CD8-positive, alpha-beta memory T cell (primary cell): Measurements from ENCODE around the gene CCDC91. TPM values are rescaled to one million over a fixed set of nuclear protein-coding genes. Genes with fewer than 3 reads are reported as not detected.

ENCODE experiments used
- CTCF ChIA-PET: fragments of 350-600 bp; sonication (Branson Sonifier 250); formaldehyde crosslinking; loops from one replicate; lab custom pipeline; 2021; ENCODE audit warnings: antibody characterized with exemption; lab: Charles Lee
- POLR2A ChIA-PET: fragments of 350-600 bp; sonication (Branson Sonifier 250); formaldehyde crosslinking; loops from one replicate; lab custom pipeline; 2021; ENCODE audit warnings: antibody characterized with exemption; lab: Charles Lee
- DNase-seq, 5 donors: peaks; one replicate each; pipeline versions ENCODE4 v3.0.0 to v3.0.0-alpha.2; 2020 to 2022; ENCODE audit warnings: mixed read lengths in 1 of 5
- H3K27ac ChIP-seq: one replicate; pipeline ENCODE4 v1.7.0; 2013; ENCODE audit warnings: low read depth, mild to moderate bottlenecking, low read length, moderate library complexity
- H3K27me3 ChIP-seq: 2 replicates; pipeline ENCODE4 v1.7.0; 2013; ENCODE audit warnings: low read length, mild to moderate bottlenecking; ENCODE audit not compliant: insufficient read depth, poor library complexity, severe bottlenecking
- H3K36me3 ChIP-seq: 2 replicates; pipeline ENCODE4 v1.7.0; 2013; ENCODE audit warnings: mild to moderate bottlenecking, low read length, moderate library complexity; ENCODE audit not compliant: insufficient read depth
- H3K4me1 ChIP-seq: 2 replicates; pipeline ENCODE4 v1.7.0; 2013; ENCODE audit warnings: mild to moderate bottlenecking, low read length, moderate library complexity; ENCODE audit not compliant: insufficient read depth
- H3K4me3 ChIP-seq: 2 replicates; pipeline ENCODE4 v1.7.0; 2013; ENCODE audit warnings: mild to moderate bottlenecking, low read length
- H3K9me3 ChIP-seq: 2 replicates; pipeline ENCODE4 v1.7.0; 2013; ENCODE audit warnings: mild to moderate bottlenecking, low read length
- H3K27ac Mint-ChIP-seq, 8 donors: one replicate each; pipeline ENCODE4 v1.8.0; 2020 to 2021; ENCODE audit warnings: mixed read lengths in 8 of 8, mild to moderate bottlenecking in 6 of 8, inconsistent platforms in 3 of 8, moderate library complexity in 3 of 8
- H3K27me3 Mint-ChIP-seq, 2 donors: one replicate each; pipeline ENCODE4 v1.8.0; 2020 to 2021; ENCODE audit warnings: mixed read lengths in 2 of 2, mild to moderate bottlenecking in 1 of 2, moderate library complexity in 1 of 2
- H3K36me3 Mint-ChIP-seq, 3 donors: one replicate each; pipeline ENCODE4 v1.8.0; 2020 to 2021; ENCODE audit warnings: mixed read lengths in 3 of 3, inconsistent platforms in 1 of 3, mild to moderate bottlenecking in 1 of 3
- H3K4me1 Mint-ChIP-seq, 3 donors: one replicate each; pipeline ENCODE4 v1.8.0; 2020 to 2021; ENCODE audit warnings: mixed read lengths in 3 of 3, inconsistent platforms in 1 of 3, mild to moderate bottlenecking in 1 of 3
- H3K4me3 Mint-ChIP-seq, 7 donors: one replicate each; pipeline ENCODE4 v1.8.0; 2020 to 2021; ENCODE audit warnings: mixed read lengths in 7 of 7, mild to moderate bottlenecking in 6 of 7, moderate library complexity in 4 of 7, inconsistent platforms in 2 of 7
- H3K9me3 Mint-ChIP-seq, 5 donors: one replicate each; pipeline ENCODE4 v1.8.0; 2020 to 2022; ENCODE audit warnings: mixed read lengths in 5 of 5, mild to moderate bottlenecking in 3 of 5, moderate library complexity in 2 of 5, inconsistent platforms in 1 of 5
- polyA plus RNA-seq: library from polyadenylated mRNA; unstranded; fragments of 300-500 nt; fragmentation: Illumina TruSeq; gene quantifications from one replicate; pipeline ENCODE4 v1.2.3, GENCODE V29; 2021
- total RNA-seq, 2 experiments: library from RNA; stranded (reverse); gene quantifications; one replicate each; pipeline ENCODE4 v1.2.3, GENCODE V29; 2021

The CCDC91 gene
- 10 to 100 TPM; 20.3 to 23.2 TPM for total RNA-seq
- 64.1 TPM for polyA plus RNA-seq

GRCh38 chr12:28190321-28191050, at the start of gene CCDC91:
Gene CCDC91 (plus strand): TSS chr12:28190456. CDS start chr12:28257216, 66,760 bp downstream.
- POLR2A ChIA-PET, result interaction anchor here (0.6 to 1.2 kb wide), 4 partner anchors 9 to 1357 kb away, joined by 3 to 4 read pairs (median 3); no protein-coding TSS in a partner anchor
- CTCF ChIA-PET, result interaction anchor here (0.7 to 0.9 kb wide), 2 partner anchors 12 to 59 kb away, joined by 3 read pairs; no protein-coding TSS in a partner anchor
- peaks cover 30% of the 10 kb centered on the region for H3K4me1 ChIP-seq
- peaks cover 16 to 33% (median 19%) of the 10 kb centered on the region in 3 donors for H3K36me3 Mint-ChIP-seq
- peaks cover 0 to 2% (median 0%) of the 10 kb centered on the region in 5 donors for H3K9me3 Mint-ChIP-seq
- peak within 1 kb of the TSS; percentile 93 to 99 (median 97) for H3K4me3 Mint-ChIP-seq
- H3K36me3 ChIP-seq, result no peaks in the 10 kb centered on the region
- H3K4me3 ChIP-seq, result peak within 1 kb of the TSS; percentile 98
- H3K27me3 ChIP-seq, result no peaks in the 10 kb centered on the region
- peak within 1 kb of the TSS; percentile 97 for H3K27ac ChIP-seq
- no peaks in the 10 kb centered on the region for H3K9me3 ChIP-seq
- DNase-seq, result peak; percentile 87 to 96 (median 94)
- peak within 1 kb of the TSS; percentile 96 to 100 (median 98) for H3K27ac Mint-ChIP-seq
- H3K4me1 Mint-ChIP-seq, result peaks cover 58 to 66% (median 62%) of the 10 kb centered on the region in 3 donors
- peaks cover 0 to 1% of the 10 kb centered on the region in 2 donors for H3K27me3 Mint-ChIP-seq

GRCh38 chr12:28144059-28144458, 46.2 kb upstream of the CCDC91 start:
- no peak for DNase-seq
- H3K27ac ChIP-seq, result peak overlapping the region; percentile 18
- no peaks in the 10 kb centered on the region for H3K9me3 ChIP-seq
- H3K27me3 Mint-ChIP-seq, result peaks cover 1 to 8% of the 10 kb centered on the region in 2 donors
- ChIA-PET POLR2A (no interaction called here), CTCF (no interaction called here)
- no peaks in the 10 kb centered on the region for H3K36me3 Mint-ChIP-seq
- H3K4me1 Mint-ChIP-seq, result no peaks in the 10 kb centered on the region
- H3K27me3 ChIP-seq, result no peaks in the 10 kb centered on the region
- no peaks in the 10 kb centered on the region for H3K9me3 Mint-ChIP-seq
- no peak overlapping the region for H3K4me3 Mint-ChIP-seq
- no peaks in the 10 kb centered on the region for H3K36me3 ChIP-seq
- no peaks in the 10 kb centered on the region for H3K4me1 ChIP-seq
- H3K27ac Mint-ChIP-seq, result no peak overlapping the region
- H3K4me3 ChIP-seq, result no peak overlapping the region

GRCh38 chr12:28144532-28144931, 45.7 kb upstream of the CCDC91 start:
- DNase-seq, result no peak
- Histone ChIP-seq H3K36me3 (no peaks in the 10 kb centered on the region), H3K27ac (peak overlapping the region; percentile 18), H3K27me3 (no peaks in the 10 kb centered on the region), H3K4me1 (no peaks in the 10 kb centered on the region), H3K4me3 (no peak overlapping the region), H3K9me3 (no peaks in the 10 kb centered on the region)
- peaks cover 1 to 8% of the 10 kb centered on the region in 2 donors for H3K27me3 Mint-ChIP-seq
- no peak overlapping the region for H3K4me3 Mint-ChIP-seq
- peaks cover 0 to 2% (median 0%) of the 10 kb centered on the region in 5 donors for H3K9me3 Mint-ChIP-seq
- no peaks in the 10 kb centered on the region for H3K4me1 Mint-ChIP-seq
- ChIA-PET POLR2A (no interaction called here), CTCF (no interaction called here)
- H3K36me3 Mint-ChIP-seq, result no peaks in the 10 kb centered on the region
- no peak overlapping the region for H3K27ac Mint-ChIP-seq

GRCh38 chr12:28145216-28145615, 45.0 kb upstream of the CCDC91 start:
- no peak for DNase-seq
- CTCF ChIA-PET, result no interaction called here
- Histone ChIP-seq H3K4me1 (no peaks in the 10 kb centered on the region), H3K27ac (no peak overlapping the region), H3K9me3 (no peaks in the 10 kb centered on the region), H3K27me3 (no peaks in the 10 kb centered on the region), H3K4me3 (no peak overlapping the region), H3K36me3 (no peaks in the 10 kb centered on the region)
- Mint-ChIP-seq H3K4me3 (no peak overlapping the region), H3K36me3 (no peaks in the 10 kb centered on the region), H3K27ac (no peak overlapping the region), H3K27me3 (peaks cover 1 to 8% of the 10 kb centered on the region in 2 donors), H3K9me3 (peaks cover 0 to 5% (median under 1%) of the 10 kb centered on the region in 5 donors), H3K4me1 (no peaks in the 10 kb centered on the region)
- POLR2A ChIA-PET, result no interaction called here

GRCh38 chr12:28149279-28149678, 41.0 kb upstream of the CCDC91 start:
- POLR2A ChIA-PET, result no interaction called here
- H3K4me3 ChIP-seq, result no peak overlapping the region
- no peaks in the 10 kb centered on the region for H3K27me3 ChIP-seq
- CTCF ChIA-PET, result no interaction called here
- no peaks in the 10 kb centered on the region for H3K36me3 ChIP-seq
- H3K27ac ChIP-seq, result no peak overlapping the region
- no peaks in the 10 kb centered on the region for H3K9me3 ChIP-seq
- Mint-ChIP-seq H3K4me3 (no peak overlapping the region), H3K36me3 (peaks cover 0 to 9% (median 0%) of the 10 kb centered on the region in 3 donors), H3K9me3 (peaks cover 4 to 17% (median 8%) of the 10 kb centered on the region in 5 donors), H3K27me3 (peaks cover 1 to 11% of the 10 kb centered on the region in 2 donors), H3K4me1 (no peaks in the 10 kb centered on the region), H3K27ac (no peak overlapping the region)
- H3K4me1 ChIP-seq, result no peaks in the 10 kb centered on the region
- DNase-seq, result no peak

- Mint-ChIP-seq H3K9me3 (peaks cover 0 to 8% (median 0%) of the 10 kb centered on the region in 5 donors), H3K4me3 (no peak overlapping the region), H3K4me1 (peaks cover 0 to 5% (median 4%) of the 10 kb centered on the region in 3 donors), H3K36me3 (peaks cover 0 to 18% (median 0%) of the 10 kb centered on the region in 3 donors), H3K27ac (no peak overlapping the region), H3K27me3 (peaks cover 0 to 5% of the 10 kb centered on the region in 2 donors)
- H3K27ac ChIP-seq, result no peak overlapping the region
- no peaks in the 10 kb centered on the region for H3K4me1 ChIP-seq
- H3K4me3 ChIP-seq, result no peak overlapping the region
- CTCF ChIA-PET, result no interaction called here
- POLR2A ChIA-PET, result no interaction called here
- H3K9me3 ChIP-seq, result no peaks in the 10 kb centered on the region
- no peaks in the 10 kb centered on the region for H3K27me3 ChIP-seq
- DNase-seq, result no peak
- H3K36me3 ChIP-seq, result no peaks in the 10 kb centered on the region
Measured at GRCh38 chr12:28156362-28156761, 33.9 kb upstream of the CCDC91 start.

GRCh38 chr12:28156804-28157203, 33.5 kb upstream of the CCDC91 start:
- peaks cover 1 to 5% of the 10 kb centered on the region in 2 donors for H3K27me3 Mint-ChIP-seq
- H3K27ac Mint-ChIP-seq, result peak overlapping the region in 1 of 8 donors; percentile 82
- DNase-seq, result no peak
- Histone ChIP-seq H3K9me3 (no peaks in the 10 kb centered on the region), H3K4me1 (no peaks in the 10 kb centered on the region), H3K27ac (no peak overlapping the region), H3K4me3 (no peak overlapping the region), H3K36me3 (no peaks in the 10 kb centered on the region), H3K27me3 (no peaks in the 10 kb centered on the region)
- peaks cover 0 to 8% (median 0%) of the 10 kb centered on the region in 5 donors for H3K9me3 Mint-ChIP-seq
- peaks cover 0 to 5% (median 4%) of the 10 kb centered on the region in 3 donors for H3K4me1 Mint-ChIP-seq
- ChIA-PET POLR2A (no interaction called here), CTCF (no interaction called here)
- no peak overlapping the region for H3K4me3 Mint-ChIP-seq
- peaks cover 0 to 18% (median 0%) of the 10 kb centered on the region in 3 donors for H3K36me3 Mint-ChIP-seq

- ChIA-PET POLR2A (no interaction called here), CTCF (no interaction called here)
- H3K4me1 Mint-ChIP-seq, result peaks cover 0 to 5% (median 4%) of the 10 kb centered on the region in 3 donors
- no peak overlapping the region for H3K4me3 ChIP-seq
- H3K27ac ChIP-seq, result no peak overlapping the region
- H3K9me3 Mint-ChIP-seq, result peaks cover 0 to 2% (median 0%) of the 10 kb centered on the region in 5 donors
- H3K27ac Mint-ChIP-seq, result no peak overlapping the region
- no peaks in the 10 kb centered on the region for H3K36me3 ChIP-seq
- no peak overlapping the region for H3K4me3 Mint-ChIP-seq
- H3K4me1 ChIP-seq, result no peaks in the 10 kb centered on the region
- H3K36me3 Mint-ChIP-seq, result peaks cover 0 to 9% (median 0%) of the 10 kb centered on the region in 3 donors
- no peaks in the 10 kb centered on the region for H3K27me3 ChIP-seq
- peaks cover 0 to 1% of the 10 kb centered on the region in 2 donors for H3K27me3 Mint-ChIP-seq
- DNase-seq, result no peak
- H3K9me3 ChIP-seq, result no peaks in the 10 kb centered on the region
Measured at GRCh38 chr12:28158353-28158752, 31.9 kb upstream of the CCDC91 start.
